GM19467 (cell line): Measurements from ENCODE around the gene TFRC.
"Not testable (repeated sequence)": the region's sequence is repeated elsewhere in the genome, so short reads cannot be mapped to it uniquely, and the experiment has no call there.

Source experiments
- ATAC-seq: cut with Tn5 transposase; IDR thresholded peaks from one replicate; pipeline ENCODE4 v1.9.1; 2021; ENCODE audit warnings: mild to moderate bottlenecking, moderate library complexity; ENCODE audit not compliant: unreplicated experiment

Gene TFRC

GRCh38 chr3:196081834-196082618, at the start of gene TFRC:
Gene TFRC (minus strand): TSS chr3:196082090. CDS start chr3:196077099, 4,991 bp downstream.
- peak; percentile 84 for ATAC-seq

- no peak for ATAC-seq
These were observed 46.4 kb upstream of the TFRC start for GRCh38 chr3:196128172-196128843.

- ATAC-seq = no peak
These were observed 45.6 kb upstream of the TFRC start for GRCh38 chr3:196127308-196128040.

- ATAC-seq = no peak
These were observed 42.7 kb upstream of the TFRC start for GRCh38 chr3:196124608-196125007.

GRCh38 chr3:196122688-196123046, 40.8 kb upstream of the TFRC start:
- no peak for ATAC-seq

- no peak for ATAC-seq
These were observed 40.3 kb upstream of the TFRC start for GRCh38 chr3:196122021-196122687.

- ATAC-seq = no peak
These were observed 39.2 kb upstream of the TFRC start for GRCh38 chr3:196121066-196121465.

GRCh38 chr3:196120291-196120951, 38.5 kb upstream of the TFRC start:
- no peak for ATAC-seq

GRCh38 chr3:196117809-196118208, 35.9 kb upstream of the TFRC start:
- no peak for ATAC-seq

- peak; percentile 51 for ATAC-seq
These were observed 33.8 kb upstream of the TFRC start for GRCh38 chr3:196115678-196116083.

- ATAC-seq = no peak
These were observed 30.1 kb upstream of the TFRC start for GRCh38 chr3:196111939-196112386.

- ATAC-seq = no peak
These were observed 26.3 kb upstream of the TFRC start for GRCh38 chr3:196108075-196108743.

GRCh38 chr3:196104707-196105106, 22.8 kb upstream of the TFRC start:
- not testable (repeated sequence) for ATAC-seq

- not testable (repeated sequence) for ATAC-seq
These were observed 16.6 kb upstream of the TFRC start for GRCh38 chr3:196098365-196098980.

GRCh38 chr3:196097373-196098154, 15.7 kb upstream of the TFRC start:
- no peak for ATAC-seq

- peak; percentile 79 for ATAC-seq
These were observed 14.6 kb upstream of the TFRC start for GRCh38 chr3:196096382-196096953.

- no peak for ATAC-seq
These were observed 11.6 kb upstream of the TFRC start for GRCh38 chr3:196093317-196094111.

- ATAC-seq = no peak
These were observed 6.0 kb upstream of the TFRC start for GRCh38 chr3:196087906-196088305.
